DMS153 treated with DMSO at 0.1 percent for 48 hours (cell line): ENCODE measurements around the gene LIMS3.
"Not testable (repeated sequence)": the region's sequence is repeated elsewhere in the genome, so short reads cannot be mapped to it uniquely, and the experiment has no call there.

Experiments
- DNase-seq: peaks from one replicate; lab custom pipeline; 2025; ENCODE audit not compliant: unreplicated experiment; lab: John Stamatoyannopoulos, UW

LIMS3 gene, protein sequence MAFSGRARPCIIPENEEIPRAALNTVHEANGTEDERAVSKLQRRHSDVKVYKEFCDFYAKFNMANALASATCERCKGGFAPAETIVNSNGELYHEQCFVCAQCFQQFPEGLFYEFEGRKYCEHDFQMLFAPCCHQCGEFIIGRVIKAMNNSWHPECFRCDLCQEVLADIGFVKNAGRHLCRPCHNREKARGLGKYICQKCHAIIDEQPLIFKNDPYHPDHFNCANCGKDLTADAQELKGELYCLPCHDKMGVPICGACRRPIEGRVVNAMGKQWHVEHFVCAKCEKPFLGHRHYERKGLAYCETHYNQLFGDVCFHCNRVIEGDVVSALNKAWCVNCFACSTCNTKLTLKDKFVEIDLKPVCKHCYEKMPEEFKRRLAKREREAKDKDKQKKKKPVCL

DNA sequence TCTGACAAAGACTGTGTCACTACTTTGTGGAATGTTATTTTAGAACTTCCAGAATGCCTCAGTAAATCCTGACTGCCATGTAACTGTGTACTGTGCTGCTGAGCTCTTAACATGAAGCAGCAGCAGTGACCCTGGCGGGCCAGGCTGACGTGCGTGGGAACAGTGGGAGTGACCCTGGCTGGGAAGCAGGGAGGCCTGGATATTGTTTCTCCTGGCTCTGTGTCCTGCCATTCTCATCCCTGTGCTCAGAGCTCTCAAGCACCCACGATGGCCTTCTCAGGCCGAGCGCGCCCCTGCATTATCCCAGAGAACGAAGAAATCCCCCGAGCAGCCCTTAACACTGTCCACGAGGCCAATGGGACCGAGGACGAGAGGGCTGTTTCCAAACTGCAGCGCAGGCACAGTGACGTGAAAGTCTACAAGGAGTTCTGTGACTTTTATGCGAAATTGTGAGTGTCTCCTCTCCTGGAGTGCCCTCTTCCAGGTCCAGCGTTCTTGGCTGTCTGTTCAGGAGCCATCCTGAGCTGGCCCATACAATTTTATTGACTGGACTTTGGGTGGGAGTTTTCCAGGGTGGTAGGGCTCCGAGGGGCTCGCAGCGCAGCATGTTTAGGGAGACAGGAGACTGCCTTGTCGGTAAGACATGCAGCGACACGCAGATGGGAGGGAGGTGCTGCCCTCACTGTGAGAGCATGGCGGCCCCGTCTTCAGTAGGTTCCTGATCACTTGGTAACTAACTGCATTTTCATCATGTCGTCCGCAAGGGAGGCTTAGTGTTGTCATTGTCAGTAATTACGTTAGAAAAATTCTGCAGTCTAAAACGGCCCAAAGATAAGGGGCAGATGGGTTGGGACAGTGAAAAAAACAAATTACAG lies at the start of gene LIMS3:
Gene LIMS3, plus strand, starts transcription at position 227 of the 875 bp plus-strand sequence. Its CDS starts 41 bp downstream, at position 268.
- DNase-seq = not testable (repeated sequence)

DNA sequence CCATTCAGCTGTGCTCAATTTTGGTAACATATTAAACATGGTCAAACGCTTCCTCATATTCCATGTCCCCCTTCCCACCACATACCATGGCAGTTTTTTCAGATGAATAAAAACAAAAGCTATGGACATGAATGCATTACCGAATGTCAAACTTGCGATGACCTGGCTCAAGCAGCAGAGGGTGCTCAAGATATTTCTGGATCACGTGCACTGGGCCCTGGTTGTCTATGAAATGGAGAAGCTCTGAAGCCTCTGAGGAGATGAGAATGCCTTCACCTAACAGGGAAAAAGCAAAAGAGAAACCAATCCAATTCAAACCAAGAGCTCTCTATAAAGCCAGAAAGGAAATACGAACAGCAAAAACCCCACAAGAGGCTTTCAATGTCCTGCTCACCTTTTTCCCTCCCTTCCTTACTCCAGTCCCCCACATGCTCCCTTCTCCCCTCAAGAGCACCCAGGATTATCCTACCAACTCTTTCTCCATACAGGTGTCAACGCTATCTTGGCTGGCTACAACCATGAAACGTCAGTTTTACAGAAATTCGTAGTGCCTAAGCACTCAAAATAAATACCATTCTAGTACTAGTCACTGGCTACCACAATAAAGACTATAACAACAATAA lies 27.2 kb upstream of the LIMS3 start:
- not testable (repeated sequence) for DNase-seq

DNA sequence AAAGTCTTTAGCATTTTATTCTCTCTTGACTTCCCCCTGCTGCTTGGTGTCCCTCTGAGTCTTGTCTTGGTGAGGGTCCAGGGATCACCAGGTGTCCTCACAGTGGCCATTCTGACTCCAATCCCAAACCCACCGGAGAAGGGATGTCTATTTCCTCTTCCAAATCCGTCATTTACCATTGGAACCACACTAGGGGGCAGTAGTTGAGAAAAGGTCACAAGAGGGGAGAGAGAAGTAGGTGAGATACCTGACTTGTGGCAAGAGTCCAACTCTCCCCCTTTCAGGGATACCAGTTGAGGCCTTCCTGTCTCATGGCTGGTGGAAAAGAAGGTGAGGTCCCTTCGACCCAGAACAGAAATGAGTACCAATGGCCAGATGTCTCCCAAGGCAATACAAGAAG lies 21.9 kb upstream of the LIMS3 start:
- not testable (repeated sequence) for DNase-seq

DNA sequence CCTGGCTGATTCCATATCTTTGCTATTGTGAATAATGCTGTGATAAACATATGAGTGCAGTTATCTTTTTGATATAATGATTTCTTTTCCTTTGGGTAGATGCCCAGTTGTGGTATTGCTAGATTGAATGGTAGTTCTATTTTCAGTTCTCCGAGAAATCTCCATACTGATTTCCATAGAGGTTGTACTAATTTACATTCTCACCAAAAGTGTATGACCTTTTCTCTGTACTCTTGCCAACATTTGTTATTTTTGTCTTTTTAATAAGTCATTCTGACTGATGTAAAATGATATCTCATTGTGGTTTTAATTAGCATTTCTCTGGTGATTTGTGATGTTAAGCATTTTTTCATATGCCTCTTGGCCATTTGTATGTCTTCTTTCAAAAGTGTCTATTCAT lies 16.4 kb upstream of the LIMS3 start:
- DNase-seq = not testable (repeated sequence)

DNA sequence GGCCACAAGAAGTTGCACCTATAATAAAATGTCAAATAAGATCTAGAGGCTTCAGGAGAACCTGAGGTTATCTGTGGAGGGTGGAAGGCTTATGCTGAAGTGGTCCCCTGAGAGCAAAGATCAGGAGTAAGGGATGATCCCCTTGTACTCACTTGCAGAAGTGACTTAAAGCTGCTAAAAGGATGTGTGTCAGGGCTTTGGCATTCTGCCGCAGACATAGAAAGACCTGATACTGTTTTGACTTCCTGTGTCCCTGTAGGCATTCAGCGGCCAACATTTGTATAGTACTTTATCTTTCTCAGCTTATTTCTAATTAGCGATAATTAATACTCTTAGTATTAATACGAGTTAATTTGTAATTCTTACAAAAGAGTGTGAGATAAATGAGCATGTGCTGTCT lies 10.1 kb upstream of the LIMS3 start:
- not testable (repeated sequence) for DNase-seq

DNA sequence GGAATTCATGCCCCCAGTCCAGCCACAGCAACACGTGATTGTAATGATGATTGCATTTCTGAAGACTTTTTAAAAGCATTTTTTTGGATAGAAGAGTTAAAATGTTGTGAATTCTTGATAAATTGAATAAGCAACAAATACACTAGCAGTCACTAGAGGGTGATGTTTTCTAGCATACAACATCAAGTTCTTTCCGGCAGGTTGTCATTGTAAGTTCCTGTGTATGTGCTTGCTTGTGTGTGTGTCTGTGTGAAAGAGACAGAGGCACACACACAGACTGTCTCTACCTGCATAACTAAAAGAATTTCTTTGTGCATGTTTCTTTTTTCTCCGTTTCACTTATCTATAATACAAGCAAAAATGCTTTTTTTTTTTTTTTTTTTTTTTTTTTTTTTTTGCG lies 8.6 kb upstream of the LIMS3 start:
- DNase-seq = not testable (repeated sequence)

DNA sequence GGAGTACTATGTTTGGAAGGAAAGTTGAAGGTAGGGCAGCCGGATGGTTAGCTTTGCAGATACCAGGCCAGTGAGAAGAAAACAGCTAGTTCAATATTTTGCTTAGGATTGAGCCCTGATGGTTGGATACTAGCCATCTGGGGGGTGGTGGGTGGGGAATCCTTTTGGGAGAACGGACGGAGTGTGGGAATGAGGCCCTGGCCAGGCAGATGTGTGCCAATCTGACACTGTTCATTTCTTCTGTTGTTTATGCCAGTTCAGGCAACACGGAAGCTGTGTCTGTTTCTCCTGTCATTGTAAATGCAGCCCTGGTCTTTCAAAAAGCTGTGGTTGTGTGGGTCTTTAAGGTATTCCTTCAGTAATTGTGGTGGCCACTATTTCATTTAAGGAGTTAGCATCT lies 7.5 kb upstream of the LIMS3 start:
- DNase-seq = not testable (repeated sequence)

DNA sequence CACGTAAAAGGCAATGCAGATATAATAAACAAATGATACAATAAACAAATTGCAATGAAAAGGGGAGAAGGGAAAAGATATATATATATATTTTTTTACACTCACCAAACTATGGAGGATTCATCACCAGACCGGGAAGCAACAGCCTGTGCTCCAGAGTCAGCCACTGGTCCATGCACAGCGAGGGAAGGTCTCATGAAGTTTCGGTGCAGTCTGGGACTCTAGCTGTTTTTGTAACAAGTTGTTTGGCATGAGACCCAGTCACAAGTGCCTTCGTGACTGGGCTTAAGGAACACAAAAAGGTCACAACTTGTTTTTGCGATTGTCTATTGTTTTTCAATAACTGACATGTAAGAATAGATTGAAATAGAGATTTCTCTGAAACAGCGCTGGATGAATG lies 4.8 kb upstream of the LIMS3 start:
- not testable (repeated sequence) for DNase-seq

DNA sequence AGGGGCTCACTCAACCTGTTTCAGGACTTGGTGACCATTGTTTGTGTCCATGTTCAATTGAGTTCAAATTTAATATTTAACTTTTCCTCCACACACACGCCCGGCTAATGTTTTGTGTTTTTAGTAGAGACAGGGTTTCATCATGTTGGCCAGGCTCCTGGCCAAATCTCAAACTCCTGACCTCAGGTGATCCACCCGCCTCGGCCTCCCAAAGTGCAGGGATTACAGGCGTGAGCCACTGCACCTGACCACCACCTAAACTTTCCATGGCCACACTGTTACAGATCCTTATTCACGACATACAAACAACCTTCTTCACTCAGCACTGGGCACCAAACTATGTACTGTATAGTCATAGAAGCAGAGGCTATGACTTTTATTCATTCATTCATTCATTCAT lies 4.3 kb upstream of the LIMS3 start:
- DNase-seq = not testable (repeated sequence)

DNA sequence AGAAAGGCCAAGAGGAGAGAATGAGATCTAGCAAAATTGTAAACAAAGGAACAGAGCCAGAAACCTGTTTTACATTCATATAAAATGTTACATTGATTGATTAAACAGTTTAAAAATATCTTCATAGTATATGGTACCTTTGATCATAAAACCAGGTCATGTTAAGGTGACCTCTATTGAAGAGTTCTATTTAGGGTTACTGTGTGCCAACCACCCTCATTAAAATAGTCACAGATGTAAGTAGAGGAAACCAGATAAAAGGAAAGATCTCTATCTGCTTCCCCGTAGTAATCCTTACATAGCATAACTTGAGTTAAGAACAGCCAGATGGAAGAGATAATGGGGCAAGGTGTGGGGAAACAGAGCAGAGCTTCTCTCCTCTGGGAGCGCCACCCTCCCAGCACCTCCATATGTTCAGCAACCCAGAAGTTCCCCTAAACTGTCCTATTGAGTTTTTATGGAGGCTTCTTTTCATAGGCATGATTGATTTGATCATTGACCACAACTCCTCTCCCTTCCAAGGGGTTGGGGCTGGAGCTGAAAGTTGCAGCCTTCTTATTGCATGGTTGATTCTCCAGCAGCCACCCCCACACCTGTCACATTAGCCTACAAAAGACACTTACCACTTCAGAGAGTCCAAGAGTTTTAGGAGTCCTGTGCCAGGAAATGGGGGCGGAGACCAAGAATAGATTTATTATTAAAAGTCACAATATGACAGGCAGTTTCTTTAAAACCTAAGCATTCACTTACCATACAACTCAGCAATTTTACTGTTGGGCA lies 3.2 kb upstream of the LIMS3 start:
- not testable (repeated sequence) for DNase-seq

DNA sequence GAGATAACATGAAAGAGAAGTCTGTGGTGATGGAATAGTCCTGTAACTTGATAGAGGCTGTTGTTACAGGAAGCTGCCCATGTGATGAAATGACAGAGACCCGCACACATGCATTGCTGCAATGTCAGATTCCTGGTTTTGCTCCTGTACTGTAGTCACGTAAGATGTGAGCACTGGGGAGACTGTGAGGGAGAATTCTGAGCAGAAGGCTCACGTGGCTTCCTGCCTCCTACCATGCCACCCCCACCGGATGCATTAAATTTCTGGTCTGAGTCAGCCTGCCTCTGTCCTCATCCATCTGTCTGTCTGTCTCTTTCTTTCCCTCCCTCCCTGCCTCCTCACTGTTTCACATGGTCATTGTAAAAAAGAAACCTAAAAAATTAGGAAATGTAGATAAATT lies 2.3 kb upstream of the LIMS3 start:
- not testable (repeated sequence) for DNase-seq

DNA sequence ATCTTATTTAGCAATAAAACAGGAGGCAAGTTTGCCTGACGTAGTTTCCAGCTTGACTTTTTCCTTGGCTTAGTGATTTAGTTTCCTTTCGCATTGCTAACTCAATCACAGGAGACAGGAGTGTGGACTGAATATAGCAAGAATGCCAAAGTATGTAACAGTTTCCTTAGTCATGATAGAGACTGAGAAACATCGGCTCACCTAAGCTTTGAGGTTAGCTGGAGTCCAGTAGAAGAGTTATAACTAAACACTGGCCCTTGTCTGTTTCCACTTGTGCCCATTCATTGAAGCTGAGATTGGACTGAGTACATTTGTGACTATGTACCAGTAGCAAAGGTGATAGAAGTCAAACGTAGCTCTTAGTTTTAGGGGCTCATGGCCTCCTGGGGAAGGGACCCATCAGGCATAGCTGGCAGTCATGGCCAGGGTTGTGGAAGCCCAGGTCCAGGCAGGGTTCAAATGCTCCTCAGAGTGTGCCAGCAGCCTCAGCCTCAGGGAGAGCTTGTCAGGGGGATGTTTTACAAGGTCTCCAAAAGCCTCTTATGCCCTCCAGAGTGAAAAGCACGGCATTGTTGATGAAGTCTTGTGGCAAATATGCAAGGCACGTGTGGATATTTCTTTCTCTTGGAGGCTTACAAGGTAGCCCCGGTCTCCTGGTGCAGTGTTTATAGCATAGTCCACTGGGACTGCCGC lies 573 bp upstream of the LIMS3 start:
- DNase-seq = not testable (repeated sequence)

DNA sequence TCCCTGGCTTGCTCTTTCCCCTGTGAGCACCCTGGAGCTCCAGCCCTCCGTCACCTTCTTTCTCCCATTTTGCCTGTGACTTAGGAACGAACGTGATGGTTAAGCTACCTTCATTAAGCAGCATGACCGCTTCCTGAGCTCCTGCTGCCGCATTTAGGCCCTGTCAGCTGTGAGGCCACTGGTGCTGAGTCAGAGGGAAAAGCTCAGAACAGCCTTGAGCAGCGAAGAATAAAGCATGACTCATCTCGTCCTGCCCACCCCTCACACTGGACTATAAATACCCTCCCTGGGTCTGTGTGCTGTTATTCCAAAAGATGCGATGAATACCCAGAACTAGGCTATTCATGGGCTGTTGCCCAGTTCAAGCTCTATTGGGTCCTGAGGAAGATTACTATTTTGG lies 7.3 kb downstream of the LIMS3 start:
- DNase-seq = not testable (repeated sequence)

DNA sequence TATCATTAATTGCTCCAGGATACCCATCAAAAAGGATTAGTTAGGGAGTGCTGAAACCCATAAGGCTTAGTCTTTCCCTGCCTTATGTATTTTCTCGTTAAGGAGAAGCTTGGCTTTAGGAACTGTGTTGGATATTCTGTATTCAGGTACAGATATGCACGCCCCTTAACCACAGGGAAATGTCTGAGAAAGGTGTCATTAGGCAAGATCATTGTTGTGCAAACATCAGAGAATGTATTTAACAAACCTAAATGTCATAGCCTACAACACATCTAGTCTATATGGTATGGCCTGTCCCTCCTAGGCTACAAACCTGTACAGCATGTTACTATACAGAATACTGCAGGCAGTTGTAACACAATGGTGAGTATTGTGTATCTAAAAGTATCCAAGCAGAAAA lies 10.1 kb downstream of the LIMS3 start:
- not testable (repeated sequence) for DNase-seq

DNA sequence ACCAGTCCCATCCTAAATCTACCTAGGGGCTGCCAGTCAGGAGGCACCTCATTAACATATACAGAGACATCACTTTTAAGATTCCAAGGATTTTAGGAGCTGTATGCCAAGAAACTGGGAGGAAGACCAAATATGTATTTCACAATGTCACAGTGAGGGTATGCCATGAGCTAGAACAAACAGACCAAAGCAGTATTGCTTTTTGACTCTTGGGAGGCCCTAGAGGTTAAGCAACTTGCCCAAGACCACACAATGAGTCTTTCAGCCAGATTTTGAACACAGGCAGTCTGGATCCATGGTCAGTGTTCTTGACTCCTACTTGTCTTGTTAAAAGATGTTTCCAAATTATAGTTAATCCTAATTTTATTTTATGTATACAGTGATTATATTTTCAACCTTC lies 12.3 kb downstream of the LIMS3 start:
- DNase-seq = not testable (repeated sequence)

DNA sequence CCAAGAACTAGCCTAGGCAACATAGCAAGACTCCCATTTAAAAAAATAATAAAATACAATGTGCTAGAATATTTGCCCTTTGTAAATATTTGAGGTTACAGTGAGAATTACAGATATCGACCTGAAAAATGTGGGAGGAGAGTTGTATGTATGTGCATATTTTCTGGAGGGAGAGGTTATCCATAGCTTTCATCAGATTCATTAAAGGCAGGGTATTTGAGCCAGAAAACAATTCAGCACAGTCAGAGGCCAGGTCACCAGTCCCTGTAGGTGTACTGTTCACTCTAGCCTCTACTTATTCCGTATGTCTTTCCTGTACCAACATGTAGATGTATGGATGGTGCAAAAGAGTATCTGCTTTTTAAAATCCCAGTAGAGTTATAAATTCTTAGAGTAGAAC lies 15.4 kb downstream of the LIMS3 start:
- not testable (repeated sequence) for DNase-seq

DNA sequence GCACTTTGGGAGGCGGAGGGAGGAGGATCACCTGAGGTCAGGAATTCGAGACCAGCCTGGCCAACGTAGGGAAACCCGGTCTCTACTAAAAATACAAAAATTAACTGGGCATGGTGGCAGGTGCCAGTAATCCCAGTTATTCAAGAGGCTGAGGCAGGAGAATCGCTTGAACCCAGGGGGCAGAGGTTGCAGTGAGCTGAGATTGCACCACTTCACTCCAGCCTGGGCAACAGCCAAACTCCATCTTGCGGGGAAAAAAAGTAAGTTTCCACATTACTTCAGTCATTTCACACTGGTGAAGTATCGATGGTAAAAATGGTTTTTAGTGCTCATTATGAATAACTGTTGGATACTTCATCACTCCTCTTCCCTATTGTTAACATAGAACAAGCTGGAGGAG lies 16.1 kb downstream of the LIMS3 start:
- not testable (repeated sequence) for DNase-seq

DNA sequence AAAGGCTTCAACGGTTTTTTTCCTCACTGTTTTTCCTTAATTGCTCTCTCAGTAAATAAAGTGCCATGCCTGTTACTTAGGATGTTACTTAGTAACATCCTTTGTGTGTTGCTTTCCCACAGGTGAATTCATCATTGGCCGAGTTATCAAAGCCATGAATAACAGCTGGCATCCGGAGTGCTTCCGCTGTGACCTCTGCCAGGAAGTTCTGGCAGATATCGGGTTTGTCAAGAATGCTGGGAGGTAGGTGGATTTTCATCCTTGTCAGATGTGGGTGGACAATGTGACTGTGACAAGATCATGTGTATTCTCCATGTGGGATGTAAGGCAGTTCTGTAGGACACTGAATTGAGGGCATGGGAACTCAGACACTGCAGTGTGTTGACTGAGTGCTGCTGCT lies 17.3 kb downstream of the LIMS3 start:
- not testable (repeated sequence) for DNase-seq

DNA sequence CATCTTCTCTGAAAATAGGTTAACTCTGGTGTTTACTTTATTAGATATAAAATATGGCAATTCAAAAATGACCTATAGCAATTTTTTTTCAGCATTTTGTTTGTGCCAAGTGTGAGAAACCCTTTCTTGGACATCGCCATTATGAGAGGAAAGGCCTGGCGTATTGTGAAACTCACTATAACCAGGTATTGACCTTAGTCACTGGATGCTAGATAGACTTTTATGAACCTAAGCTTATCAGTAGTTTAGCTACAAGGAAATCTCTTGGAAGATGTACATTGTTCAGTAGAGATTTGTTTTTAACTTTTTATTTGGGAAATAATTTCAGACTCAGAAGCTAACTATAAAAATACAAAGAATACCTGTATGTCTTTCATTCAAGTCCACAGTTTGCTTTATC lies 21.7 kb downstream of the LIMS3 start:
- not testable (repeated sequence) for DNase-seq
